Stimulated activated naive CD8-positive, alpha-beta T cell treated with anti-CD3 and anti-CD28 coated beads, Interleukin-15, Interleukin-2, amounts not matched to agents 100 U/mL and 50 U/mL, for 24 hours (primary cell): ENCODE results near the gene UBXN2A.

Source experiments
- ATAC-seq: fragments of 150-1000 bp; cut with Tn5 transposase; one replicate; pipeline ENCODE4 v1.10.0; 2021
- DNase-seq: peaks from one replicate; pipeline ENCODE4 v3.0.0; 2021

The UBXN2A gene

GRCh38 chr2:24045511-24046508 is 105.5 kb downstream of the UBXN2A start:
- ATAC-seq (no peak), DNase-seq (no peak)

- ATAC-seq (no peak), DNase-seq (no peak)
Observed at GRCh38 chr2:24046599-24046929, 106.3 kb downstream of the UBXN2A start.

GRCh38 chr2:24046930-24047702 is 106.9 kb downstream of the UBXN2A start, which contains the start of gene WDCP:
Gene WDCP, minus strand, starts transcription at chr2:24047391. Its CDS starts 7,897 bp downstream, at chr2:24039494.
- ATAC-seq, result peak; percentile 99
- peak; percentile 93 for DNase-seq

- DNase-seq, result no peak
- ATAC-seq, result no peak
Observed at GRCh38 chr2:24047703-24048033, 107.4 kb downstream of the UBXN2A start.

GRCh38 chr2:24048769-24049484 is 108.7 kb downstream of the UBXN2A start:
- no peak for ATAC-seq
- peak; percentile 12 for DNase-seq

GRCh38 chr2:24049485-24050021 is 109.3 kb downstream of the UBXN2A start, which contains the start of gene FKBP1B:
Gene FKBP1B, plus strand, starts transcription at chr2:24049741. Its CDS starts 109 bp downstream, at chr2:24049850.
- DNase-seq (peak; percentile 79), ATAC-seq (peak; percentile 26)

GRCh38 chr2:24050041-24050979 is 110.0 kb downstream of the UBXN2A start:
- no peak for ATAC-seq
- peak; percentile 28 for DNase-seq

- DNase-seq, result no peak
- no peak for ATAC-seq
Observed at GRCh38 chr2:24051833-24052232, 111.6 kb downstream of the UBXN2A start.

GRCh38 chr2:24052951-24053350 is 112.7 kb downstream of the UBXN2A start:
- ATAC-seq (no peak), DNase-seq (no peak)
